Endothelial cell of umbilical vein (primary cell): Measurements from ENCODE around the gene LTBP2. TPM values are rescaled to one million over a fixed set of nuclear protein-coding genes. Genes with fewer than 3 reads are reported as not detected.

ENCODE experiments used
- BruUV-seq: library from RNA; stranded (reverse); fragments of 400-500 nt; replicated peaks from 2 replicates; lab custom pipeline; 2021; lab: Mats Ljungman, UMichigan
- CTCF ChIA-PET: fragments of 300-600, 350-600 bp; sonication (Branson Sonifier 250); formaldehyde crosslinking; loops from one replicate; lab custom pipeline; 2021; ENCODE audit warnings: antibody characterized with exemption, inconsistent platforms; lab: Charles Lee
- POLR2A ChIA-PET: fragments of 300-600, 350-600 bp; sonication (Branson Sonifier 250); formaldehyde crosslinking; loops from one replicate; lab custom pipeline; 2021; ENCODE audit warnings: antibody characterized with exemption, inconsistent platforms; lab: Charles Lee
- DNase-seq: peaks from one replicate; pipeline ENCODE4 v3.0.0-alpha.2; 2011; ENCODE audit warnings: low read depth, low spot score
- FAIRE-seq: peaks from 2 replicates; lab custom pipeline; 2011; peaks lifted over from hg19 to GRCh38; lab: Jason Lieb, UNC
- H2AFZ ChIP-seq: 2 replicates; pipeline ENCODE4 v1.6.0; 2012; ENCODE audit warnings: low read depth, low read length, control low read depth, inconsistent platforms
- H3K27ac ChIP-seq: 2 replicates; pipeline ENCODE4 v1.5.1; 2011; ENCODE audit warnings: low read depth, mild to moderate bottlenecking, control low read depth, low read length, moderate library complexity; ENCODE audit not compliant: insufficient read depth
- H3K27me3 ChIP-seq, 2 experiments: 2 replicates each; pipeline versions ENCODE4 v1.6.0 to v1.6.1; 2011; ENCODE audit warnings: low read length in 2 of 2, mixed read lengths in 1 of 2; ENCODE audit not compliant: control insufficient read depth in 2 of 2, insufficient read depth in 2 of 2
- H3K36me3 ChIP-seq, 2 experiments: 2 replicates in 1 of 2; 3 replicates in 1 of 2; pipeline ENCODE4 v1.5.1; 2011; ENCODE audit warnings: low read length in 2 of 2, mild to moderate bottlenecking in 1 of 2, moderate library complexity in 1 of 2; ENCODE audit not compliant: control insufficient read depth in 2 of 2, insufficient read depth in 2 of 2; ENCODE audit errors: extremely low read depth in 1 of 2
- H3K4me1 ChIP-seq: 3 replicates; pipeline ENCODE4 v1.5.1; 2011; ENCODE audit warnings: mild to moderate bottlenecking, low read length; ENCODE audit not compliant: control insufficient read depth, insufficient read depth; ENCODE audit errors: extremely low read depth
- H3K4me2 ChIP-seq: 2 replicates; pipeline ENCODE4 v1.6.1; 2011; ENCODE audit warnings: low read length, control low read depth, mixed read lengths; ENCODE audit not compliant: insufficient read depth
- H3K4me3 ChIP-seq, 3 experiments: fragments of 200-600 bp in 1 of 3; sonication (generic), shearing (Covaris generic) in 1 of 3; replicated peaks in 1 of 3; 2 replicates each; pipeline ENCODE4 v1.5.1; 2011 to 2016; ENCODE audit warnings: control low read depth in 3 of 3, low read length in 3 of 3, mild to moderate bottlenecking in 2 of 3, inconsistent platforms in 1 of 3, low read depth in 1 of 3, moderate library complexity in 1 of 3; ENCODE audit not compliant: insufficient read depth in 1 of 3
- H3K79me2 ChIP-seq: 2 replicates; pipeline ENCODE4 v1.6.0; 2012; ENCODE audit warnings: low read length, inconsistent platforms; ENCODE audit not compliant: control insufficient read depth, insufficient read depth
- H3K9ac ChIP-seq: replicated peaks from 2 replicates; pipeline ENCODE3; 2011; ENCODE audit warnings: low read length, control low read depth; ENCODE audit not compliant: insufficient read depth; ENCODE audit errors: extremely low read depth
- H3K9me1 ChIP-seq: replicated peaks from 3 replicates; pipeline ENCODE4 v1.6.0; 2011; ENCODE audit warnings: mild to moderate bottlenecking, low read length; ENCODE audit not compliant: control insufficient read depth, insufficient read depth; ENCODE audit errors: extremely low read depth
- H3K9me3 ChIP-seq: replicated peaks from 2 replicates; pipeline ENCODE4 v1.5.1; 2012; ENCODE audit warnings: low read length, inconsistent platforms; ENCODE audit not compliant: control insufficient read depth, insufficient read depth
- H4K20me1 ChIP-seq: replicated peaks from 2 replicates; pipeline ENCODE3; 2011; ENCODE audit warnings: mild to moderate bottlenecking, low read length; ENCODE audit not compliant: control insufficient read depth, insufficient read depth; ENCODE audit errors: extremely low read depth
- EZH2 ChIP-seq: IDR thresholded peaks from 2 replicates; pipeline ENCODE4 v1.6.1; 2012; ENCODE audit warnings: borderline replicate concordance, low read depth, mild to moderate bottlenecking, moderate library complexity, low read length, inconsistent platforms; ENCODE audit not compliant: severe bottlenecking
- FOS ChIP-seq: IDR thresholded peaks from 2 replicates; pipeline ENCODE4 v1.6.1; 2011; ENCODE audit warnings: mild to moderate bottlenecking, low read length, moderate library complexity, borderline replicate concordance; ENCODE audit not compliant: insufficient read depth
- GATA2 ChIP-seq: IDR thresholded peaks from 2 replicates; pipeline ENCODE4 v1.7.0; 2011; ENCODE audit warnings: low read depth, mild to moderate bottlenecking, moderate library complexity, mixed read lengths, low read length; ENCODE audit not compliant: insufficient read length, insufficient read depth
- JUN ChIP-seq: IDR thresholded peaks from 2 replicates; pipeline ENCODE4 v1.6.1; 2011; ENCODE audit warnings: borderline replicate concordance, low read depth; ENCODE audit not compliant: insufficient read length, insufficient read depth
- MYC ChIP-seq: IDR thresholded peaks from one replicate; pipeline ENCODE4 v1.6.1; 2011; ENCODE audit warnings: mild to moderate bottlenecking, low read depth, low read length
- POLR2A ChIP-seq: IDR thresholded peaks from 2 replicates; pipeline ENCODE4 v1.6.1; 2012; ENCODE audit warnings: low read depth, mild to moderate bottlenecking, control low read depth, low read length
- POLR2AphosphoS5 ChIP-seq: IDR thresholded peaks from 2 replicates; pipeline ENCODE4 v1.6.1; 2012; ENCODE audit warnings: low read depth, mild to moderate bottlenecking, control low read depth, low read length, moderate library complexity; ENCODE audit not compliant: insufficient read depth
- dilution Hi-C: fragments of 300-500 bp; cut with MboI; formaldehyde crosslinking; loops from one replicate; pipeline ENCODE4 v1.15.0; 2019; ENCODE audit warnings: low sequenced_read_pairs; ENCODE audit not compliant: extremely low pct_ligation_motif_present
- intact Hi-C: fragments of 100-400 bp; cut with micrococcal nuclease; formaldehyde crosslinking; loops from one replicate; pipeline ENCODE4 v1.10.0; 2022
- polyA plus RNA-seq, 4 experiments: library from polyadenylated mRNA; depleted of rRNA in 3 of 4; stranded (reverse) in 3 of 4; unstranded in 1 of 4; fragments of >200 nt; gene quantifications; 2 replicates each; pipeline versions ENCODE4 v1.2.1 to v1.2.3, GENCODE V29; 2011 to 2012; ENCODE audit warnings: missing spikeins in 1 of 4
- total RNA-seq: library from RNA; stranded (reverse); gene quantifications from 2 replicates; pipeline ENCODE4 v1.2.3, GENCODE V29; 2021
- TF ChIP-seq, protein P1 (sequence below): IDR thresholded peaks from 2 replicates; pipeline ENCODE4 v1.6.1; 2011; ENCODE audit not compliant: insufficient read depth, insufficient read length
- TF ChIP-seq, protein P2 (sequence below), 2 donors: IDR thresholded peaks; 1 replicate in 1 of 2; 2 replicates in 1 of 2; pipeline ENCODE4 v1.5.1; 2011; ENCODE audit warnings: low read length in 2 of 2, mild to moderate bottlenecking in 2 of 2, moderate library complexity in 2 of 2, control low read depth in 1 of 2, inconsistent platforms in 1 of 2, low read depth in 1 of 2; ENCODE audit not compliant: insufficient read depth in 1 of 2; ENCODE audit errors: extremely low read depth in 1 of 2

The LTBP2 gene
- total and polyA plus RNA-seq, 2 donors (not counting 3 experiments of a cell fraction or from before 2014, with no cell fraction given): 209 to 268 TPM

DNA sequence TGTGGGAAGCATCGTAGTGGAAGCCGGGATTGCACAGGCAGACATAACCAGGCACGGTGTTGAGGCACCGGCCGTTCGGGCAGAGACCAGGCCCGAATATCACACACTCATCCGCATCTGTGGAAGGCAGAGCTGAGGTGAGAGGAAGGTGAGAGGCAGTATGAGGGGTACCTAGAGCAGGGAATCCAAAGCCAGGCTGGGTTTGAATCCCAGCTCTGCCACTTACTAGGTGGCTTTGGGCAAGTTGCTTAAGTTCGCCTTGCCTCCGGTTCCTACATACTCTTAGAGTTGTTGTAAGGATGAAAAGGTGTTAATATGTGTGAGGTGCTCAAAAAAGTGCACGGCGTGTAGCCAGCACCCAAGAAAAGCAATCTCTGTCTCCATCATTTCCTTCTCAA, 108.1 kb downstream of the LTBP2 start:
- BruUV-seq: no TSS peak
- Histone ChIP-seq H3K79me2 (no peaks in the 10 kb centered on the region), H3K36me3 (peaks cover 37 to 76% of the 10 kb centered on the region in 2 experiments), H3K9me1 (no peaks in the 10 kb centered on the region), H2AFZ (no peak overlapping the region), H3K27me3 (no peaks in the 10 kb centered on the region), H3K9me3 (no peaks in the 10 kb centered on the region), H3K27ac (no peak overlapping the region), H3K4me1 (no peaks in the 10 kb centered on the region), H3K9ac (no peak overlapping the region), H3K4me2 (no peak overlapping the region), H3K4me3 (no peak overlapping the region), H4K20me1 (no peaks in the 10 kb centered on the region)
- no peak for DNase-seq
- no peak for FAIRE-seq
- dilution Hi-C loops: no loop called here
- CTCF ChIA-PET: no interaction called here
- TF ChIP-seq, protein P1, sequence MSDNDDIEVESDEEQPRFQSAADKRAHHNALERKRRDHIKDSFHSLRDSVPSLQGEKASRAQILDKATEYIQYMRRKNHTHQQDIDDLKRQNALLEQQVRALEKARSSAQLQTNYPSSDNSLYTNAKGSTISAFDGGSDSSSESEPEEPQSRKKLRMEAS: no peak
- TF ChIP-seq FOS (no peak), JUN (no peak), MYC (no peak), EZH2 (no peak), POLR2A (no peak), POLR2AphosphoS5 (no peak), GATA2 (no peak)
- TF ChIP-seq, protein P2, sequence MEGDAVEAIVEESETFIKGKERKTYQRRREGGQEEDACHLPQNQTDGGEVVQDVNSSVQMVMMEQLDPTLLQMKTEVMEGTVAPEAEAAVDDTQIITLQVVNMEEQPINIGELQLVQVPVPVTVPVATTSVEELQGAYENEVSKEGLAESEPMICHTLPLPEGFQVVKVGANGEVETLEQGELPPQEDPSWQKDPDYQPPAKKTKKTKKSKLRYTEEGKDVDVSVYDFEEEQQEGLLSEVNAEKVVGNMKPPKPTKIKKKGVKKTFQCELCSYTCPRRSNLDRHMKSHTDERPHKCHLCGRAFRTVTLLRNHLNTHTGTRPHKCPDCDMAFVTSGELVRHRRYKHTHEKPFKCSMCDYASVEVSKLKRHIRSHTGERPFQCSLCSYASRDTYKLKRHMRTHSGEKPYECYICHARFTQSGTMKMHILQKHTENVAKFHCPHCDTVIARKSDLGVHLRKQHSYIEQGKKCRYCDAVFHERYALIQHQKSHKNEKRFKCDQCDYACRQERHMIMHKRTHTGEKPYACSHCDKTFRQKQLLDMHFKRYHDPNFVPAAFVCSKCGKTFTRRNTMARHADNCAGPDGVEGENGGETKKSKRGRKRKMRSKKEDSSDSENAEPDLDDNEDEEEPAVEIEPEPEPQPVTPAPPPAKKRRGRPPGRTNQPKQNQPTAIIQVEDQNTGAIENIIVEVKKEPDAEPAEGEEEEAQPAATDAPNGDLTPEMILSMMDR (IDR thresholded peaks at IDR 0.05; ENCODE audit: extremely low read depth in 1 of 2, insufficient read depth in 1 of 2, low read depth in 1 of 2, low read length in 2 of 2): no peak
- POLR2A ChIA-PET: no interaction called here
- intact Hi-C loops: loop anchor here (5.0 kb wide), 1 partner anchor 298 kb away; no protein-coding TSS in a partner anchor
